ENCODE data around the gene C4BPB. TPM values are rescaled to one million over a fixed set of nuclear protein-coding genes. Genes with fewer than 3 reads are reported as not detected.

Gene C4BPB
- total and polyA plus RNA-seq, 2 of the 13 experiments (the other 11 are each of a cell fraction or from before 2014, with no cell fraction given), result 155 to 266 TPM

DNA sequence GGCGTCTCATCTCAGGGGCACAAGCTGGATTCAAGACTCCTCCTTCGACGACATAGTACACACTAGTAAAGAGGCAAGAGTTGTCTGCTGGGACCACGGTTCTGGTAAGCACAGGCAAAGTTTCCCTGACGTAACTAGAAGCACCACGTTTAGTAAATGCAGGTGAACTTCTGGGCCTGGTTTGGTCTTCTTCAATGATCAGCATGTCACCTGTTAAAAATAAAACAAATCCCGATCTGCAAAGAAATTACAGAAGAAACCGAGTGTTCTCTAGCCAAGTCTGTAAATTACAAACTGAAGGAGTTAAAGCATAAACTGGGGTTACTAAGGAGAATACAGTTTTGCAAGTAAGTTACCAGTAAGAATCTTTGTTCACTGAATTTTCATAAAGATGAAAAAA is 39.1 kb upstream of the C4BPB start:
- FAIRE-seq (no peak), DNase-seq (ENCODE audit: low spot score) (no peak), ATAC-seq (no peak)
- CTCF ChIA-PET (ENCODE audit: low intra/inter-chr PET ratio, low total read pairs), result interaction anchor here (3.2 kb wide), 1 partner anchor 28 kb away, joined by 14 read pairs; no protein-coding TSS in a partner anchor
- Histone ChIP-seq H2AFZ (ENCODE audit: low read length) (no peak overlapping the region), H3K4me1 (ENCODE audit: insufficient read depth, low read length) (peaks cover 62% of the 10 kb centered on the region), H3K9me3 (ENCODE audit: low read length) (no peaks in the 10 kb centered on the region), H3K36me3 (replicated peaks in 1 of 2; ENCODE audit: control insufficient read depth in 1 of 2, insufficient read depth in 2 of 2, low read length in 2 of 2) (peaks cover 0 to 10% of the 10 kb centered on the region in 2 experiments; a peak in 1 of 5 replicates), H3K9ac (ENCODE audit: insufficient read depth, low read depth, low read length) (peak overlapping the region; percentile 94; the same call in 1 of the 2 replicates), H3K4me2 (ENCODE audit: low read depth, low read length) (peak overlapping the region; percentile 98), H3K27me3 (ENCODE audit: control insufficient read depth in 1 of 2, insufficient read depth in 2 of 2, low read length in 2 of 2) (no peaks in the 10 kb centered on the region; a peak in 1 of 5 replicates), H3K4me3 (replicated peaks in 1 of 3; ENCODE audit: insufficient read depth in 1 of 3, low read depth in 2 of 3, low read length in 3 of 3) (peak overlapping the region; percentile 95 to 98 (median 96); a peak in 5 of 6 replicates), H4K20me1 (ENCODE audit: insufficient read depth, low read length) (no peaks in the 10 kb centered on the region; the same call in none of the 2 replicates), H3K79me2 (ENCODE audit: insufficient read depth, low read length) (peaks cover 56% of the 10 kb centered on the region), H3K27ac (ENCODE audit: extremely low read length, insufficient read depth, low read length) (no peak overlapping the region)
- POLR2A ChIA-PET, result interaction anchor here (2.0 kb wide), 1 partner anchor 17 kb away, joined by 6 read pairs; the partner anchor contains the start of gene C1orf116
- TF ChIP-seq THAP11 (CRISPR knock-in tag; IDR thresholded peaks at IDR 0.05) (no peak), ZNF577 (CRISPR knock-in tag; IDR thresholded peaks at IDR 0.05; ENCODE audit: borderline replicate concordance, low read depth) (no peak), POLR2A (IDR thresholded peaks at IDR 0.05; ENCODE audit: insufficient read depth in 1 of 2, low read depth in 2 of 2, low read length in 2 of 2) (no peak), ZBTB3 (CRISPR knock-in tag; IDR thresholded peaks at IDR 0.05; ENCODE audit: borderline replicate concordance, low read depth) (no peak), ZNF614 (CRISPR knock-in tag; IDR thresholded peaks at IDR 0.05; ENCODE audit: borderline replicate concordance) (no peak), ZNF225 (CRISPR knock-in tag; IDR thresholded peaks at IDR 0.05) (no peak), ATF6 (CRISPR knock-in tag; conservative IDR thresholded peaks at IDR 0.05) (no peak)
- TF ChIP-seq, protein P1, sequence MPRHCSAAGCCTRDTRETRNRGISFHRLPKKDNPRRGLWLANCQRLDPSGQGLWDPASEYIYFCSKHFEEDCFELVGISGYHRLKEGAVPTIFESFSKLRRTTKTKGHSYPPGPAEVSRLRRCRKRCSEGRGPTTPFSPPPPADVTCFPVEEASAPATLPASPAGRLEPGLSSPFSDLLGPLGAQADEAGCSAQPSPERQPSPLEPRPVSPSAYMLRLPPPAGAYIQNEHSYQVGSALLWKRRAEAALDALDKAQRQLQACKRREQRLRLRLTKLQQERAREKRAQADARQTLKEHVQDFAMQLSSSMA (CRISPR knock-in tag; IDR thresholded peaks at IDR 0.05), result no peak
- TF ChIP-seq, protein P2, sequence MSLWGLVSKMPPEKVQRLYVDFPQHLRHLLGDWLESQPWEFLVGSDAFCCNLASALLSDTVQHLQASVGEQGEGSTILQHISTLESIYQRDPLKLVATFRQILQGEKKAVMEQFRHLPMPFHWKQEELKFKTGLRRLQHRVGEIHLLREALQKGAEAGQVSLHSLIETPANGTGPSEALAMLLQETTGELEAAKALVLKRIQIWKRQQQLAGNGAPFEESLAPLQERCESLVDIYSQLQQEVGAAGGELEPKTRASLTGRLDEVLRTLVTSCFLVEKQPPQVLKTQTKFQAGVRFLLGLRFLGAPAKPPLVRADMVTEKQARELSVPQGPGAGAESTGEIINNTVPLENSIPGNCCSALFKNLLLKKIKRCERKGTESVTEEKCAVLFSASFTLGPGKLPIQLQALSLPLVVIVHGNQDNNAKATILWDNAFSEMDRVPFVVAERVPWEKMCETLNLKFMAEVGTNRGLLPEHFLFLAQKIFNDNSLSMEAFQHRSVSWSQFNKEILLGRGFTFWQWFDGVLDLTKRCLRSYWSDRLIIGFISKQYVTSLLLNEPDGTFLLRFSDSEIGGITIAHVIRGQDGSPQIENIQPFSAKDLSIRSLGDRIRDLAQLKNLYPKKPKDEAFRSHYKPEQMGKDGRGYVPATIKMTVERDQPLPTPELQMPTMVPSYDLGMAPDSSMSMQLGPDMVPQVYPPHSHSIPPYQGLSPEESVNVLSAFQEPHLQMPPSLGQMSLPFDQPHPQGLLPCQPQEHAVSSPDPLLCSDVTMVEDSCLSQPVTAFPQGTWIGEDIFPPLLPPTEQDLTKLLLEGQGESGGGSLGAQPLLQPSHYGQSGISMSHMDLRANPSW (CRISPR knock-in tag; IDR thresholded peaks at IDR 0.05; ENCODE audit: borderline replicate concordance), result no peak
- WGBS (ENCODE audit: low lambda C conversion rate), result 50% methylated on average over 8 of the region's 8 CpGs
- no TSS peak for BruUV-seq (replicated peaks)
- in situ Hi-C loops (cut with HindIII; ENCODE audit: extremely low pct_ligation_motif_present, low pct_unique_long_range_greater_than_20kb) (no loop called here), intact Hi-C loops (cut with micrococcal nuclease; ENCODE audit: unreplicated experiment) (no loop called here)
